Measurements from ENCODE around the gene ZER1.

Gene ZER1

GRCh38 chr9:128764361-128764760 lies 7.4 kb downstream of the ZER1 start:
- no peak for TF ChIP-seq CTCF (IDR thresholded peaks at IDR 0.05; ENCODE audit: insufficient read depth, low read length, poor library complexity, severe bottlenecking)
- Histone ChIP-seq H3K36me3 (ENCODE audit: control insufficient read depth, insufficient read depth, low read length) (no peaks in the 10 kb centered on the region; the same call in 1 of the 2 replicates), H3K27me3 (replicated peaks; ENCODE audit: control insufficient read depth, insufficient read depth, low read length) (no peaks in the 10 kb centered on the region), H3K4me3 (replicated peaks; ENCODE audit: low read depth, low read length) (no peak overlapping the region)
- DNase-seq (ENCODE audit: extremely low read depth, insufficient read length): no peak

DNA sequence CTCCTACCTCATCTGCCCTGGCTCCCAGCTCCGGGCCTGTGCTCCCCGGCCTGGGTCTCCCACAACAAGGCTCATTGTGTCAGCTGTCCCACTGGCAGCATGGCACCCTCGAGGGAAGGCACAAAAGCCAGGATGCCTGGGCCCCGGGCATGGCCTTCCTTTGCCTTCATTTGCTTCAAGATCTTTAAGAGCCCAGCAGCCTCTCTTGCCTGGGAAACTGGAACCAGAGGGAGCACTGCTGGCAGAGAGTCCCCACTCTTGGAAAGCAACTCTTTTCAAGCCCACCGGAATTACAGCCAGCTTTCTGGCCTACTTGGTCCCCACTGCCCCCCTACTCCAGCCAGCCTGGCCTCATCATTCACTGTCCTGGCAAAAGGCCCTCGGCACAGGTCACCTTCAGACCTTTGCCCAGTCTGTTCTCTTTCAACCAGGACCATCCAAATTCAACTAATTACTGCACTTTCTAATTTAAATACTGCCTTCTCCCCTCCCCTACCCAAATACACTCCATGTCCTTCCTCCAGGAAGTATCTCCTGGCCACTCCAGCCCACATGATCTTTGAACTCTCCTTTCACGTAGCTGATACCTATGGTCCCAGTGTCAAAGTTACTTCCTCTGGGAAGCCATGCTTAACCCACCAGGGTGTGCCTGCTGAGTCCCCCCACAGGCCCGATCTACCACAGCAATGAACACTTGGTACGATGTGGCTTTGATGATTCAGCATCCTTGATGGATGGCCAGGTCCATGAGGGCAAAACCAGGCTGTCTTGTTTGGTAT lies 8.9 kb downstream of the ZER1 start:
- DNase-seq (ENCODE audit: extremely low read depth, insufficient read length): no peak
- Histone ChIP-seq H3K4me3 (replicated peaks; ENCODE audit: low read depth, low read length) (no peak overlapping the region), H3K36me3 (ENCODE audit: control insufficient read depth, insufficient read depth, low read length) (no peaks in the 10 kb centered on the region; the same call in 1 of the 2 replicates), H3K27me3 (replicated peaks; ENCODE audit: control insufficient read depth, insufficient read depth, low read length) (no peaks in the 10 kb centered on the region)
- no peak for TF ChIP-seq CTCF (IDR thresholded peaks at IDR 0.05; ENCODE audit: insufficient read depth, low read length, poor library complexity, severe bottlenecking)

GRCh38 chr9:128757602-128758001 lies 14.1 kb downstream of the ZER1 start:
- Histone ChIP-seq H3K27me3 (replicated peaks; ENCODE audit: control insufficient read depth, insufficient read depth, low read length) (no peaks in the 10 kb centered on the region), H3K36me3 (ENCODE audit: control insufficient read depth, insufficient read depth, low read length) (no peaks in the 10 kb centered on the region; the same call in 1 of the 2 replicates), H3K4me3 (replicated peaks; ENCODE audit: low read depth, low read length) (no peak overlapping the region)
- TF ChIP-seq CTCF (IDR thresholded peaks at IDR 0.05; ENCODE audit: insufficient read depth, low read length, poor library complexity, severe bottlenecking): no peak
- DNase-seq (ENCODE audit: extremely low read depth, insufficient read length): no peak

GRCh38 chr9:128753627-128754026 lies 18.1 kb downstream of the ZER1 start:
- no peak for TF ChIP-seq CTCF (IDR thresholded peaks at IDR 0.05; ENCODE audit: insufficient read depth, low read length, poor library complexity, severe bottlenecking)
- no peak for DNase-seq (ENCODE audit: extremely low read depth, insufficient read length)
- H3K36me3 ChIP-seq (ENCODE audit: control insufficient read depth, insufficient read depth, low read length): peaks cover 10% of the 10 kb centered on the region
- no peak overlapping the region for H3K4me3 ChIP-seq (replicated peaks; ENCODE audit: low read depth, low read length)
- no peaks in the 10 kb centered on the region for H3K27me3 ChIP-seq (replicated peaks; ENCODE audit: control insufficient read depth, insufficient read depth, low read length)

GRCh38 chr9:128750926-128751595 lies 20.7 kb downstream of the ZER1 start:
- no peak for DNase-seq (ENCODE audit: extremely low read depth, insufficient read length)
- no peaks in the 10 kb centered on the region for H3K27me3 ChIP-seq (replicated peaks; ENCODE audit: control insufficient read depth, insufficient read depth, low read length)
- no peak for TF ChIP-seq CTCF (IDR thresholded peaks at IDR 0.05; ENCODE audit: insufficient read depth, low read length, poor library complexity, severe bottlenecking)
- peaks cover 11% of the 10 kb centered on the region for H3K36me3 ChIP-seq (ENCODE audit: control insufficient read depth, insufficient read depth, low read length)
- H3K4me3 ChIP-seq (replicated peaks; ENCODE audit: low read depth, low read length): no peak overlapping the region
